ENCODE measurements around the gene PCBD2. TPM values are rescaled to one million over a fixed set of nuclear protein-coding genes. Genes with fewer than 3 reads are reported as not detected.
"Not testable (repeated sequence)": the region's sequence is repeated elsewhere in the genome, so short reads cannot be mapped to it uniquely, and the experiment has no call there.

PCBD2 gene
- total RNA-seq, 2 donors from 2014 or later: 7.8 to 11.2 TPM

DNA sequence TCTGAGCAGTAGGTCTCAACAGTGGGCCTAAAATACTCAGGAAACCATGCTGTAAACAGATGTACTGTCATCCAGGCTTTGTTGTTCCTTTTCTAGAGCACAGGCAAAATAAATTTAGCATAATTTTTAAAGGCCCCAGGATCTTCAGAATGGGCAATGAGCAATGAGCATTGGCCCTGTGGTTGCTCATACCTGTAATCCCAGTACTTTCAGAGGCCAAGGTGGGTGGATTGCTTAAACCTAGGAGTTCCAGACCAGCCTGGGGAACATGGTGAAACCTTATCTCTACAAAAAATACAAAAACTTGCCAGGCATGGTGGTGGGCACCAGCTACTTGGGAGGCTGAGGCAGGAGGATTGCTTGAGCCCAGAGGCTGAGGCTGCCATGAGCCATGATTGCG, 13.5 kb upstream of the PCBD2 start:
- peak; percentile 72 for ATAC-seq (replicated peaks)
- Mint-ChIP-seq H3K27ac (no peak overlapping the region), H3K4me3 (no peak overlapping the region), H3K27me3 (no peaks in the 10 kb centered on the region), H3K36me3 (ENCODE audit: low read depth) (peaks cover 89% of the 10 kb centered on the region), H3K4me1 (peaks cover 13% of the 10 kb centered on the region), H3K9me3 (no peaks in the 10 kb centered on the region)

GRCh38 chr5:134892282-134892681, 12.6 kb upstream of the PCBD2 start:
- no peaks in the 10 kb centered on the region for H3K9me3 Mint-ChIP-seq
- H3K27me3 Mint-ChIP-seq: no peaks in the 10 kb centered on the region
- peak overlapping the region; percentile 30 for H3K27ac Mint-ChIP-seq
- no peak for ATAC-seq (replicated peaks)
- peaks cover 13% of the 10 kb centered on the region for H3K4me1 Mint-ChIP-seq
- no peak overlapping the region for H3K4me3 Mint-ChIP-seq
- H3K36me3 Mint-ChIP-seq (ENCODE audit: low read depth): peaks cover 87% of the 10 kb centered on the region

- Mint-ChIP-seq H3K27ac (no peak overlapping the region), H3K36me3 (ENCODE audit: low read depth) (peaks cover 83% of the 10 kb centered on the region), H3K4me1 (peaks cover 13% of the 10 kb centered on the region), H3K9me3 (no peaks in the 10 kb centered on the region), H3K27me3 (no peaks in the 10 kb centered on the region), H3K4me3 (no peak overlapping the region)
- ATAC-seq (replicated peaks): no peak
Observed at GRCh38 chr5:134892926-134893325, 12.0 kb upstream of the PCBD2 start.

GRCh38 chr5:134893748-134894505, 11.0 kb upstream of the PCBD2 start:
- Mint-ChIP-seq H3K4me1 (peaks cover 13% of the 10 kb centered on the region), H3K27me3 (no peaks in the 10 kb centered on the region), H3K9me3 (no peaks in the 10 kb centered on the region), H3K27ac (no peak overlapping the region), H3K36me3 (ENCODE audit: low read depth) (peaks cover 83% of the 10 kb centered on the region), H3K4me3 (no peak overlapping the region)
- no peak for ATAC-seq (replicated peaks)

- Mint-ChIP-seq H3K27me3 (no peaks in the 10 kb centered on the region), H3K4me3 (no peak overlapping the region), H3K36me3 (ENCODE audit: low read depth) (peaks cover 33% of the 10 kb centered on the region), H3K9me3 (no peaks in the 10 kb centered on the region), H3K4me1 (no peaks in the 10 kb centered on the region), H3K27ac (peak overlapping the region; percentile 6)
- ATAC-seq (replicated peaks): no peak
Observed at GRCh38 chr5:134902071-134902801, 2.7 kb upstream of the PCBD2 start.

- peak overlapping the region; percentile 96 for H3K4me3 Mint-ChIP-seq
- peak; percentile 26 for ATAC-seq (replicated peaks)
Observed at GRCh38 chr5:134905246-134905996, 490 bp downstream of the PCBD2 start.

DNA sequence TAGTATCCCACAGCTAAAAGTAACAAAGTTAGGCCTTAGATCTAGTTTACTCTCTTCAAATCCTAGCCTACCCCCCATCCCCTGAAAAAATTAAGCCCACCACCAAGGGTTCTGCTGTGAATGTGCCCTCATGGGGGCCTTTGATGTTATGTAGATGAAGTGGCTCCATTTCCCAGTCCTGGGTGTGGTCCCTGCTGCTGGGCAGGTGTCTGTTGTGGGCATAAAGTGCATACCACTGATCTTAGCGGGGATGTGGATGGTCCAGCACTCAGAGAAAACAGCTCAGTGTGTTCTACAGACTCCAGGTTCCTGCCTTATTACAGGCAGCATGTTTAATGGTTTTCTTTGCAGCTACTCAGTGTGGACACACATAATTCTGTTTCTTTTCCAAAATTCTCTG, 1.9 kb downstream of the PCBD2 start:
- ATAC-seq (replicated peaks): no peak
- H3K9me3 Mint-ChIP-seq: no peaks in the 10 kb centered on the region
- H3K4me3 Mint-ChIP-seq: peak overlapping the region; percentile 96
- H3K4me1 Mint-ChIP-seq: no peaks in the 10 kb centered on the region
- H3K27ac Mint-ChIP-seq: peak overlapping the region; percentile 99
- H3K27me3 Mint-ChIP-seq: no peaks in the 10 kb centered on the region
- H3K36me3 Mint-ChIP-seq (ENCODE audit: low read depth): peaks cover 7% of the 10 kb centered on the region

More at GRCh38 chr5:134905246-134905996, 490 bp downstream of the PCBD2 start:
- no peaks in the 10 kb centered on the region for H3K27me3 Mint-ChIP-seq
- no peaks in the 10 kb centered on the region for H3K4me1 Mint-ChIP-seq
- H3K9me3 Mint-ChIP-seq: no peaks in the 10 kb centered on the region
- peak overlapping the region; percentile 99 for H3K27ac Mint-ChIP-seq
- H3K36me3 Mint-ChIP-seq (ENCODE audit: low read depth): peaks cover 7% of the 10 kb centered on the region

GRCh38 chr5:134910752-134911151, 5.8 kb downstream of the PCBD2 start:
- not testable (repeated sequence) for H3K4me1 Mint-ChIP-seq, H3K27me3 Mint-ChIP-seq

DNA sequence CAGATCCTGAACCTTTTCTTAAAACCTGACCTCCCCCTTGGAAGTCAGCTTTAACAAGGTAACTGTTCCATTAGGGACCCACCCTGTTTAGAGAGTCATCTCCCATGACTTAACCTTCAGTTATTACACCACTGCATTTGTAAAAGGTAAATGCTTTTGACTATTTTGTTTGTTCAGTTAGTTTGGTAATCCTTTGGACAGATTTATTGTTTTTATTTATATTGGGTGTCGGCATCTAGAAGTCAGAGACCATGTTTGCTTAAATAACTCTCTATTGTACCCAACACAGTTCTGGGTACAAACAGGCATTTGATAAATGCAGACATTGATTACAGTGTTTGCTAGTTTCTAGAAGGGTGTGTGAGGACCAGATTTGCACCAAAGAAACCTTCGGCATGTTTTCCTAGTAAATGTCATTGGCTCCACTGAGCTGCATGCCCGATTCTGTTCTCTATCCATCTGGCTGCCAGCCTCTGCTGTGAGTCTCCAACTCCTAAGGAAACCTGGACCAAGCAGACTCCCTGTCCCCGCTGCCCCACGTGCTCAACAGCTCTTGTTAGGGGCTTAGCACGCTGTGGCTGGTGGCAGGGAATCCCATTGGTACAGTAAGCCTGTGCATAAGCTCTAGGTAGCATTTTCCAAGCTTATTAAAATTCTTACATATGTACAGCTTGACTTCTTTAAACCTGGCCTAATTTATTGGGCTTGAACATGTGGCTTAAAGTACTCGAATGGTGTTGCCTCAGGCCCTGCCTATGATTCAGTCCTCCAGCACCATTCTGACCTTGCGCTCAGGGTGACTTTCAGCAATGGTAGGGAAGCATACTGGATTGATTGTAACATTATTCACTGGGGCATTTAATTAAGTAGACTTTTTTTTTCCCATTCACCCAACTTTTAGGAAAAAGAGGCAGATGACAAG, 6.6 kb downstream of the PCBD2 start:
- H3K36me3 Mint-ChIP-seq (ENCODE audit: low read depth): peaks cover 11% of the 10 kb centered on the region
- no peaks in the 10 kb centered on the region for H3K27me3 Mint-ChIP-seq
- no peaks in the 10 kb centered on the region for H3K9me3 Mint-ChIP-seq
- H3K4me3 Mint-ChIP-seq: no peak overlapping the region
- no peak overlapping the region for H3K27ac Mint-ChIP-seq
- ATAC-seq (replicated peaks): no peak
- H3K4me1 Mint-ChIP-seq: peaks cover 1% of the 10 kb centered on the region

More at GRCh38 chr5:134910752-134911151, 5.8 kb downstream of the PCBD2 start:
- H3K4me3 Mint-ChIP-seq; H3K9me3 Mint-ChIP-seq; H3K27ac Mint-ChIP-seq; H3K36me3 Mint-ChIP-seq (ENCODE audit: low read depth); ATAC-seq (replicated peaks): not testable (repeated sequence)

- Mint-ChIP-seq H3K36me3 (ENCODE audit: low read depth) (peaks cover 25% of the 10 kb centered on the region), H3K4me1 (peaks cover 6% of the 10 kb centered on the region), H3K27ac (no peak overlapping the region), H3K9me3 (no peaks in the 10 kb centered on the region), H3K27me3 (no peaks in the 10 kb centered on the region), H3K4me3 (no peak overlapping the region)
- no peak for ATAC-seq (replicated peaks)
Observed at GRCh38 chr5:134913254-134913653, 8.3 kb downstream of the PCBD2 start.

- H3K4me1 Mint-ChIP-seq: peaks cover 9% of the 10 kb centered on the region
- no peak overlapping the region for H3K4me3 Mint-ChIP-seq
- peaks cover 28% of the 10 kb centered on the region for H3K36me3 Mint-ChIP-seq (ENCODE audit: low read depth)
- no peak overlapping the region for H3K27ac Mint-ChIP-seq
- peak; percentile 56 for ATAC-seq (replicated peaks)
- H3K9me3 Mint-ChIP-seq: no peaks in the 10 kb centered on the region
- H3K27me3 Mint-ChIP-seq: no peaks in the 10 kb centered on the region
Observed at GRCh38 chr5:134913795-134914194, 8.9 kb downstream of the PCBD2 start.

DNA sequence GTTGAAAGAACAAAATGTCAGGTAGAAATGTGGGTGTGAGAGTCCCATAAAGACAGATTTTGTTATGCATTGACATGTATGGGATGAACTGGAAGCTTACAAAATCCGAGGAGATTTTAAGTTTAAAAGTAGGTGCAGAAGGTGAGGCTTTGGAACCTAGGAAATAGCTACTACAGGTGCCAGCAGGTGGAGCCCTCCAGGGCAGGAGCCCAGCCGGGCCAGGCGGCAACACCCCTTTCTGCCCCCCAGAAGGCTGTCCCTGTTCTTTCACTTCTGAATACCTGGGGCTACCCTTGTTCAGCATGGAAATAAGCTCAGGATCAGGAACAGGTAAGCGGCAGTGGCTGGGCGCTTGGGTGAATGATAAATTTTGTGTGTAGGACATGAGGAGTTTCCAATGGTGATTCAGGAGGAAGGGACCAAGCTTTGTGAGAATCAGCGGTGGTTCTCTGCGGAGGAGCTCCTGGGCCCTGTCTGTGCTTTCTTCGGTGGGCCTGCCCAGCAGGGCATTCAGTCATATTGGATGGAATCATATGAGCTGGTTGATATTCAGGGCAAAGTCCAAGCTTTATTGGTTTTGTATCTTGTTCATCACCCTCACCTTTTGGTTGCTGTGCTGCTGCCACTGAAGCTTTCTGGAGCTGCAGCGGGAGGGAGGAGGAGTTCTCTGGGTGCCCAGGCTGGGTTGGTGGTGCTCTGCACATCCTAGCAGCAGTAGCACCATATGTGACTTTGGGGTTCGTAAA, 12.3 kb downstream of the PCBD2 start:
- ATAC-seq (replicated peaks): no peak
- H3K4me3 Mint-ChIP-seq: no peak overlapping the region
- no peaks in the 10 kb centered on the region for H3K27me3 Mint-ChIP-seq
- peak overlapping the region; percentile 73 for H3K27ac Mint-ChIP-seq
- no peaks in the 10 kb centered on the region for H3K9me3 Mint-ChIP-seq
- H3K36me3 Mint-ChIP-seq (ENCODE audit: low read depth): peaks cover 50% of the 10 kb centered on the region
- H3K4me1 Mint-ChIP-seq: peaks cover 25% of the 10 kb centered on the region

- Mint-ChIP-seq H3K9me3 (no peaks in the 10 kb centered on the region), H3K36me3 (ENCODE audit: low read depth) (peaks cover 53% of the 10 kb centered on the region), H3K27me3 (no peaks in the 10 kb centered on the region), H3K27ac (peak overlapping the region; percentile 93), H3K4me1 (peaks cover 25% of the 10 kb centered on the region), H3K4me3 (peak overlapping the region; percentile 12)
- ATAC-seq (replicated peaks): no peak
Observed at GRCh38 chr5:134918861-134919260, 13.9 kb downstream of the PCBD2 start.
